Immature natural killer cell (primary cell): Measurements from ENCODE around the gene TBC1D2. TPM values are rescaled to one million over a fixed set of nuclear protein-coding genes. Genes with fewer than 3 reads are reported as not detected.
A peak's percentile ranks its signal among the peaks of the same experiment; 100 is the strongest.

Experiments used
- DNase-seq, 3 donors: peaks; one replicate each; pipeline ENCODE4 v3.0.0; 2022; ENCODE audit warnings: mixed read lengths in 1 of 3
- H3K27ac Mint-ChIP-seq, 6 donors: one replicate each; pipeline ENCODE4 v1.8.0; 2020; ENCODE audit warnings: mixed read lengths in 6 of 6, mild to moderate bottlenecking in 5 of 6, inconsistent platforms in 4 of 6, moderate library complexity in 3 of 6
- H3K27me3 Mint-ChIP-seq, 3 donors: one replicate each; pipeline ENCODE4 v1.8.0; 2020 to 2021; ENCODE audit warnings: low read depth in 3 of 3, mild to moderate bottlenecking in 3 of 3, mixed read lengths in 3 of 3, moderate library complexity in 3 of 3, inconsistent platforms in 1 of 3
- H3K36me3 Mint-ChIP-seq, 3 donors: one replicate each; pipeline ENCODE4 v1.8.0; 2020; ENCODE audit warnings: mixed read lengths in 3 of 3, inconsistent platforms in 2 of 3, mild to moderate bottlenecking in 2 of 3
- H3K4me1 Mint-ChIP-seq, 2 donors: one replicate each; pipeline ENCODE4 v1.8.0; 2020; ENCODE audit warnings: inconsistent platforms in 2 of 2, mild to moderate bottlenecking in 2 of 2, mixed read lengths in 2 of 2, moderate library complexity in 1 of 2
- H3K4me3 Mint-ChIP-seq, 5 donors: one replicate each; pipeline ENCODE4 v1.8.0; 2020; ENCODE audit warnings: mild to moderate bottlenecking in 5 of 5, mixed read lengths in 5 of 5, inconsistent platforms in 3 of 5, moderate library complexity in 3 of 5
- H3K9me3 Mint-ChIP-seq, 6 donors: one replicate each; pipeline ENCODE4 v1.8.0; 2020; ENCODE audit warnings: mild to moderate bottlenecking in 6 of 6, mixed read lengths in 6 of 6, inconsistent platforms in 4 of 6, moderate library complexity in 3 of 6
- polyA plus RNA-seq, 3 donors: library from polyadenylated mRNA; unstranded; fragments of 300-500 nt; fragmentation: Illumina TruSeq; gene quantifications; one replicate each; pipeline ENCODE4 v1.2.3, GENCODE V29; 2021

The TBC1D2 gene
- polyA plus RNA-seq, 3 donors from 2014 or later = 1.4 to 5.6 (median 1.8) TPM

DNA sequence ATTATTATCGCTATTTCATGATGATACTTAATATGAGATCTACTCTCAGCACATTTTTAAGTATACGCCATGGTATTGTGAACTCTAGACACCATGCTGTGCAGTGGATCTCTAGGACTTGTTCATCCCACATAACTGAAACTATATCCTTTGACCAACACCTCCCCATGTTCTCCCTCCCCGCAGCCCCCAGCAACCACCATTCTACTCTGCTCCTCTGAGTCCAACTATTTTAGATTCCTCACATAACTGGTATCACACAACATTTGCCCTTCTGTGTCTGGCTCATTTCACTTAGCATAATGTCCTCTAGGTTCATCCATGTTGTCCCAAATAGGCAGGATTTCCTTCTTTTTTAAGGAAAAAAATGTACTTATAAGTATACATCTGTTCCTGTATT, 6.6 kb upstream of the TBC1D2 start:
- Mint-ChIP-seq H3K36me3 (no peaks in the 10 kb centered on the region), H3K4me1 (peaks cover 0 to under 1% of the 10 kb centered on the region in 2 donors), H3K27ac (no peak overlapping the region), H3K27me3 (peaks cover 0 to 2% (median 2%) of the 10 kb centered on the region in 3 donors), H3K9me3 (no peaks in the 10 kb centered on the region), H3K4me3 (no peak overlapping the region)
- DNase-seq = no peak

DNA sequence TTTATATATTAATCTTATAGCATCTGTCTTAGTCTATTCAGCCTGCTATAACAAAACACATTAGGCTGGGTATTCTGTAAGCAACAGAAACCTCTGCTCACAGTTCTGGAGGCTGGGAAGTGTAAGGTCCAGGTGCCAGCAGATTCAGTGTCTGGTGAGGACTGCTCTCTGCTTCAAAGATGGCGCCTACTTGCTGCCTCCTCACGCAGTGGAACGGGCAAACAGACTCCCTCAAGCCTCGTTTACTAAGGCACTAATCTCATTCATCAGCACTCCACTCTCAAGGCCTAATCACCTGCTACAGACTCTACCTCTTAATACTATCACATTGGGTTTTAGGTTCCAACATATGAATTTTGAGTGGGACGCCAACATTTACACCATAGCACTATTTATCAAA, 5.2 kb upstream of the TBC1D2 start:
- H3K9me3 Mint-ChIP-seq = no peaks in the 10 kb centered on the region
- H3K27me3 Mint-ChIP-seq = peaks cover 5 to 10% (median 6%) of the 10 kb centered on the region in 3 donors
- H3K27ac Mint-ChIP-seq = no peak overlapping the region
- H3K4me1 Mint-ChIP-seq = peaks cover 6 to 8% of the 10 kb centered on the region in 2 donors
- no peak overlapping the region for H3K4me3 Mint-ChIP-seq
- H3K36me3 Mint-ChIP-seq = no peaks in the 10 kb centered on the region
- DNase-seq = no peak

DNA sequence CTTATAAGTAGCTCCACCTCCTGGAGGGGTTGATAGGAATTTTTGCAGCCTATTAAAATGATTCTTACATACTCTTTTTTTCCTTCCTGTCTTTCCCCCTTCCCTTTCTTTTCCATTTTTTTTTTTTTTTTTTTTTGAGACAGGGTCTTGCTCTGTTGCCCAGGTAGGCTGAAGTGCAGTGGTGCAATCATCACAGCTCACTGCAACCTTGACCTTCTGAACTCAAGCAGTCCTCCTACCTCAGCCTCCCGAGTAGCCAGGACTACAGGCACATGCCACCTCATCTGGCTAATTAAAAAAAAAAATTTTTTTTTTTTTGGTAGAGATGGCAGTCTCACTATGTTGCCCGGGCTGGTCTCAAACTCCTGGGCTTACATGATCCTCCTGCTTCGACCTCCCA, 4.3 kb upstream of the TBC1D2 start:
- H3K9me3 Mint-ChIP-seq = no peaks in the 10 kb centered on the region
- H3K36me3 Mint-ChIP-seq = no peaks in the 10 kb centered on the region
- no peak for DNase-seq
- H3K4me3 Mint-ChIP-seq = no peak overlapping the region
- H3K27ac Mint-ChIP-seq = peak overlapping the region in 1 of 6 donors; percentile 45
- peaks cover 10 to 12% of the 10 kb centered on the region in 2 donors for H3K4me1 Mint-ChIP-seq
- H3K27me3 Mint-ChIP-seq = peaks cover 6 to 12% (median 6%) of the 10 kb centered on the region in 3 donors

DNA sequence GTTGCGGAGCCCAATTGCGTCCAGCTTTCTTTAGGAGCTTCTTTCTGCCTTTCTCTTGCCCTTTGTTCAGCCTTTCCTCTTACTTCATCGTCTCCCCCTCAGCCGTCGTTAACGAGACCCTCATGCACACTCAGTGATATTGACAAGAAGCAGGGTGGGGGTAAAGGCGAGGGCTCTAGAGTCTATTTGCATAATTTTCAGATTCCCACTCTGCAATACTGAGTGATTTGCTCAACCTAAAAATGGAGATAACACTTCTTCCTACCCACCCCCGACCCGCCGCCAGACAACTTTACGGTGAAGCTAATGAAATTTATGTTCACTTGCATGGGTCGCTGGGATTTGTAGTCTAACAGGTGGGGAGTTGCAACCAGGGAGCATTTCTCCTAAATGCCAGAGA, 1.3 kb upstream of the TBC1D2 start:
- Mint-ChIP-seq H3K36me3 (peaks cover 0 to 6% (median 5%) of the 10 kb centered on the region in 3 donors), H3K4me1 (peaks cover 20 to 32% of the 10 kb centered on the region in 2 donors), H3K27ac (peak overlapping the region; percentile 91 to 98 (median 94)), H3K27me3 (peaks cover 6 to 9% (median 6%) of the 10 kb centered on the region in 3 donors), H3K9me3 (no peaks in the 10 kb centered on the region), H3K4me3 (peak overlapping the region; percentile 86 to 99 (median 94))
- DNase-seq = peak in 1 of 3 donors; percentile 14

DNA sequence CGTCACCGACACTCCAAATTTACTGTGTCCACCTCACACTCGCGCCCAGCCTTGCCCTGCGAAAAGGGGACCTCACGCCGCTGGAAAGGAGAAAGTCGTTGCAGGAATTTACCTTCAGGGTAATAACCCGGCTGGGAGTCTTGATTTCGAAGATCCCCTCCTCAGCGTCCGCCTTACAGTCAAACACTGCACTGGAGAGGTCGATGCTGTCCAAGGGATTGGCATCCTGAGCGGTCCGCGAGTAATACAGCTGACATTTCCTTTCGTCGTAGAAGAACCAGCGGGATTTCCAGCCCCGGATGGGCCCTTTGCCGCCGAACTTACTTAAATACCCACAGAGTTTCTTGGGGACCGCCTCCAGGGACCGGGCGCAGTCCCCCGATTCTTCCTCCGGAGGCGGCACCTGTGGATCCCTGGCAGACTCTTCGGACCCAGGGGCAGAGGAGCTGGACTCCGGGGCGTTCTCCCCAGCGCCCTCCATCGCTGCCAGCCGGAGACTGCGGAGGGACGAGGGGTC, 330 bp downstream of the TBC1D2 start:
- no peak for DNase-seq
- Mint-ChIP-seq H3K27me3 (peaks cover 6 to 9% (median 6%) of the 10 kb centered on the region in 3 donors), H3K4me1 (peaks cover 20 to 32% of the 10 kb centered on the region in 2 donors), H3K36me3 (peaks cover 0 to 12% (median 7%) of the 10 kb centered on the region in 3 donors), H3K9me3 (no peaks in the 10 kb centered on the region), H3K4me3 (peak overlapping the region; percentile 86 to 99 (median 94)), H3K27ac (peak overlapping the region; percentile 22 to 98 (median 89))

DNA sequence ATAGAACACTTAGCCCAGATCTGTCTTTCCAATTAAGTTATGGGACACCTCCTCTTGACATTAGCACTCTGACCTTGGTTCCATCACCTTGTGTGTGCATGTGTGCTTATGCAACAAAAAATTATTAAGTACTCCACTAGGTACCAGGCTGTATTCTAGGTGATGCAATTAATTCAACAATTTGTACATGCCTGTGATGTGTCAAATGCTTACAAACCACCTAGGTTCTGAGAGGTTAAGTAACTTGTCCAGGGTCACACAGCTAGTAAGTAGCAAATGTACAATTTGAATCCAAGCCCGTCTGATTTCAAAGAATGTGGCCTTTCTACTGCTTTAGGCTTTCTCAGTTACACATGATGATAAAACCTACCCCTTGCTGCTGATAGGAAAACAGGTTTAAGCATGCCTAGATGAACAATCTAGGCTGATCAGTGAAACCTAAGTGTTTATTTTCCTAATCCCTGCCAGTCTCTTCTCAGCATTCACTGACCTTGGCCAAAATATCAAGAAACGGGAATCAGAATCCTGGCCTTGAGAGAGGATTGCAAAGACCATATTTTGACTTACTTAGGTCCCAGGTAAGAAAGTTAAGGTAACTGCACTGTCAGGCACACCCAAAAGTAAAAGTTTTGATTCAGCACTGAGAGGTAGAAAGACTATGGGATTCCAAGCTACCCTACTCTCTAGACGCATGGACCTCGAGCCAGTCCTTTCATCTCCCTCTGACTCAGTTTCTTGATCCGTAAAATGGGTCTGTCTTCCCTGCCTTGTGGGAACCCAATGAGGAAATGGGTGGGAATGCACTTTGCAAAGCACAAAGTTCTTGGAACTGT, 1.0 kb downstream of the TBC1D2 start:
- peak overlapping the region; percentile 22 to 98 (median 82) for H3K27ac Mint-ChIP-seq
- H3K4me1 Mint-ChIP-seq = peaks cover 20 to 32% of the 10 kb centered on the region in 2 donors
- no peak for DNase-seq
- peaks cover 6 to 9% (median 6%) of the 10 kb centered on the region in 3 donors for H3K27me3 Mint-ChIP-seq
- peaks cover 5 to 18% (median 12%) of the 10 kb centered on the region in 3 donors for H3K36me3 Mint-ChIP-seq
- peak overlapping the region; percentile 86 to 99 (median 94) for H3K4me3 Mint-ChIP-seq
- no peaks in the 10 kb centered on the region for H3K9me3 Mint-ChIP-seq

DNA sequence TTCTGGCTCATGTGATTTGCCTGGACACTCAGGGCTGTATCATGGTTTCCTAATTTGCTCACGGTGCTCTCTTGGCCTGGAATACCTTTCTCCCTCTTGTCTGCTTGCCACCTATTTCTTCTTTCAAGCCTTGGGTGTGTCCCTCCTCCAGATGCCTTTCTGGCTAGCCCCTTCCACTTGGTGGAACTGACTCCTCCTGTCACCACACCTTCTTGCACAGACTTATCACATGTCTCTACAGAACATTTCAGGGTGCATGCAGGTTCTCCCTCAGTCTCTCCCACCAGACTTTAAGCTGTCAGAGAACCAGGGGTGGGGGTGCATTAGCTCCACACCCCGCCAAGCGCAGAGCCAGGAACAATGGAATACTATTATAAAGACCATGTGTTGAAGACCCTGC, 1.9 kb downstream of the TBC1D2 start:
- DNase-seq = no peak
- Mint-ChIP-seq H3K4me1 (peaks cover 23 to 36% of the 10 kb centered on the region in 2 donors), H3K27me3 (peaks cover 6 to 9% (median 6%) of the 10 kb centered on the region in 3 donors), H3K4me3 (peak overlapping the region in 2 of 5 donors; percentile 30 to 92), H3K9me3 (no peaks in the 10 kb centered on the region), H3K27ac (no peak overlapping the region), H3K36me3 (peaks cover 5 to 21% (median 12%) of the 10 kb centered on the region in 3 donors)

DNA sequence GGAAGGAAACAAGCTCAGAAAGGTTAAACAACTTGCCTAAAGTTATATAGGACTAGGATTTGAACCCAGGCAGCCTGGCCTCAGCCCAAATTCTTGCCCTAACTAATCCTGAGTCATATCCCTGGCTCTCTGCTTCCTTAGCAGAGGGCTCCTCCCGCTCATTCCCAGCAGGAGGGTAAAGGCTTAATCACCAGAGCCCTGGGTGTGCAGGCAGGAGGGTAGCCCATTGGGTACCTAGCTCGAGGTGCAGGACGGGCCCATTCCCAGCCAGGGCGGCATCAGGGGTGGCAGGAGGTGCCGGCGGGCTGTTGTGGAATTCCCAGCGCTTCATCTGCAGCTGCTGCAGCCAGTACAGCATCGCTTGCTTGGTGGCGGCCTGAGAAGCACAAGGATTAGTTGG, 3.9 kb downstream of the TBC1D2 start:
- peaks cover 19 to 32% of the 10 kb centered on the region in 2 donors for H3K4me1 Mint-ChIP-seq

DNA sequence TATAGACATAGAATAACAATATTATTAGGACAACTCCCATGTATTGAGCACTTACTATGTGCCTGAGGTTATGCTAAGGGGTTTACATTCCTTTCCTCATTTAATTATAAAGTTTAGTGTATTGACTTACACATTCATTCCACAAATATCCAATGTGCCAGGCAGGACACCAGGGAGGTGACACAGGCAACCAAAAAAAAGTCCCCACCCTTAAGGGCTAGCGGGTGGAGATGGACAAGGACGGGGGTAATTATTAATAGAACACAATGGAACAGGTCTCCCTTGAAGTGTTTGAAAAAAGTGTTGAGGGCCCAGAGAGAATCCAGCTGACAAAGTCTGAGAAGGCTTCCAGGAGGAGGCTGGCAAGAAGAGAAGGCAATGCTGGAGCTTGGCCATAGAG, 5.7 kb downstream of the TBC1D2 start:
- Mint-ChIP-seq H3K4me1 (peaks cover 14 to 25% of the 10 kb centered on the region in 2 donors), H3K9me3 (no peaks in the 10 kb centered on the region), H3K27me3 (no peaks in the 10 kb centered on the region), H3K4me3 (no peak overlapping the region), H3K36me3 (peaks cover 5 to 24% (median 15%) of the 10 kb centered on the region in 3 donors), H3K27ac (peak overlapping the region in 1 of 6 donors; percentile 33)
- no peak for DNase-seq

More for the DNA sequence above, 3.9 kb downstream of the TBC1D2 start:
- Mint-ChIP-seq H3K9me3 (no peaks in the 10 kb centered on the region), H3K36me3 (peaks cover 5 to 24% (median 12%) of the 10 kb centered on the region in 3 donors), H3K27me3 (peaks cover 6% of the 10 kb centered on the region in 3 donors), H3K4me3 (no peak overlapping the region), H3K27ac (no peak overlapping the region)
- no peak for DNase-seq

DNA sequence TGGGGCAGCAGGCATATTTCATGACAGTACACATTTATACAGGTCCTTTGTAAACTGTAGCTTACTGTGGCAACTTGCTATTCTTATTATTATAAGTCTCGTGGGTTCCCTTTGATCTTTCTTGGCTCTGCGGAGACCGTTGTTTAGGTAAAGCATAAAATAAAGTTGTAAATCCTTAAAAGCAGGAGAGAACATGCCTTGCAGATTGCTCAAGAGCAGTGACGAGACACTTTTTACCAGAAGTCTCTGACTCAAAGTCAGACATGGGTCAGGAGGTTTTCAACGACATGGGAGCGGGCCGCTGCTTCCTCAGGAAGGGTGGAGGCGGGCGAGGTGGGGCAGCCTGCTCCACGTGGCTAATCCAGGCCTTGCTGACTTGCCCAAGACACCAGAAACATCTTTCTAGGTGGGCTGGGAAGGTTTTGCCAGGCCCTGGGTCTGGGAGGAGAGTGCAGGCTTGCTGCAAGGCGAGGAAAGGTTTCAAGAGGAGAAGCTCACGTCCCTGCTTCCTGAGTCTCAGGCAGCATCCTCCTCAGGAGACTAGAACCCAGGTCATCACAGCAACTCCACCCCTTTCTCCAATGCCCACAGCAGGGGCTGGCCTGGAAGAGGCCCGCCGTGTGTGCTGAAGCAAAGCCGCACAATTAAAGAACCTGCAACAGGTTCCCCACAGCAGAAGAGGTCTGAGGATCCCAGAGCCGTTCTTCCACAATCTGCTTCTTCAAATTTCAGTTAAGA, 6.5 kb downstream of the TBC1D2 start:
- peaks cover 5 to 16% of the 10 kb centered on the region in 2 donors for H3K4me1 Mint-ChIP-seq
- DNase-seq = no peak
- no peak overlapping the region for H3K27ac Mint-ChIP-seq
- H3K27me3 Mint-ChIP-seq = no peaks in the 10 kb centered on the region
- H3K4me3 Mint-ChIP-seq = no peak overlapping the region
- no peaks in the 10 kb centered on the region for H3K9me3 Mint-ChIP-seq
- peaks cover 5 to 24% (median 15%) of the 10 kb centered on the region in 3 donors for H3K36me3 Mint-ChIP-seq

DNA sequence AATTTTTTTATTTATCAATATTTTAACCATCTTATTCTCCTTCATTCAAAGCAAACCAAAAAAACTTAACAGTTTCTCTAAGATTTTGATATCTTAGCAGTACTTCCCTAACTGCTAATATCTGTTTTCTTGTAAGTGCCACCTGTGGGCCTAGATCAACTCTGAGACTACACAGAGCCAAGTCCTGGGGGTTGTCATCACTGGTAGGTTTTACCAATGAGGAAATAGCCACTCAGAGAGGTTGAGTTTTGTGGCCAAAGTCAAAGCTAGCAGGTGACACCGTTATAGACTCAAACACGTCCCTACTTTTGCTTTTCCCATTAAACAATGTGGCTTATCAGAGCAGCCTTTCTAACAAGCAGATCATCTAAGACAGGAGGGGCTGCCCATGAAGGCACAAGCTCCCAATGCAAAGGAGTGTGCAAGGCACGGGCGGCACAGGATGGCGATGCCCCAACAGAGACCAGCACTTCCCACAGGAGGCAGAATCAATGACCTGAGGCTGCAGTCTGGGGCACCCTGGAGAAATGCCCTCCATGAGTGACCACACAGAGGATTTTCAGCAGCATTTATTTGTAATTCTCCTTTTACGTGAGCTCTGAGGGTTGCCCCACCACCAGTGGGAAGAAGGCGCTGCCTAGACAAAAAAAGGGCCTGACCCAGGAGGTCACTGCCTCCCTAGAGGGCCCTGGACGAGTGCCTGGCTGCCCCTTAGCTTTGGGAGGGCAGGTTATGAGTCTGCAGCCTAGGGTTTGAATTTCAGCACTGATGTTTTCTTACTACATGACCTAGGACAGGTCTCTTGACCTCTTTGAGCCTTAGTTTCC, 7.4 kb downstream of the TBC1D2 start:
- Mint-ChIP-seq H3K36me3 (peaks cover 5 to 18% (median 13%) of the 10 kb centered on the region in 3 donors), H3K4me3 (no peak overlapping the region), H3K27ac (no peak overlapping the region), H3K4me1 (peaks cover 4 to 8% of the 10 kb centered on the region in 2 donors), H3K9me3 (no peaks in the 10 kb centered on the region), H3K27me3 (no peaks in the 10 kb centered on the region)
- no peak for DNase-seq

DNA sequence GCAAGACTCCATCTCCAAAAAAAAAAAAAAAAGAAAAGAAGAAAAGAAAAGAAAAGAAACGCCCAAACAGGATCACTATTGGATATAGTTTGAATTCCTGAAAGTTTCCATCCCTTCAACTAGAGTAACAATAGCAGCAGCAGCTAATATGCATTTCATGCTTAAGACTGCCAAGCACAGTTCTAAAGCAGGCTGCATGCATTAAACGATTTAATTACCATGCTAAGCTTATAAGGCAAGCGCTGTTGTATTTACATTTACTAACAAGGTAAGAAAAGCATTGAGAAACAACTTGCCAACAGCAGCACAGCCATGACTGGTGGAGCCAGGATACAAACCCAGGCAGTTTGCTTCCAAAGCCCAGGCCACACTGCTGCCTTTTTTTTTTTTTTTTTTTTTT, 13.0 kb downstream of the TBC1D2 start:
- no peaks in the 10 kb centered on the region for H3K27me3 Mint-ChIP-seq
- no peaks in the 10 kb centered on the region for H3K9me3 Mint-ChIP-seq
- no peaks in the 10 kb centered on the region for H3K4me1 Mint-ChIP-seq
- H3K36me3 Mint-ChIP-seq = peaks cover 0 to 9% (median 4%) of the 10 kb centered on the region in 3 donors
- H3K4me3 Mint-ChIP-seq = no peak overlapping the region
- DNase-seq = no peak
- H3K27ac Mint-ChIP-seq = no peak overlapping the region
